Measurements from ENCODE around the gene MRPL21.

MRPL21 gene

GRCh38 chr11:68868221-68868835, 35.3 kb downstream of the MRPL21 start:
- H3K4me3 ChIP-seq (ENCODE audit: control insufficient read depth in 1 of 7, extremely low read depth in 1 of 7, insufficient read depth in 4 of 7, low read depth in 2 of 7, low read length in 6 of 7): no peak overlapping the region
- no peaks in the 10 kb centered on the region for H3K36me3 ChIP-seq (ENCODE audit: control insufficient read depth in 4 of 4, insufficient read depth in 4 of 4, low read length in 3 of 4)
- 98% methylated on average over 12 of the region's 18 CpGs for WGBS (ENCODE audit: insufficient coverage)
- no peaks in the 10 kb centered on the region for H3K27me3 ChIP-seq (replicated peaks in 2 of 5; ENCODE audit: control insufficient read depth in 4 of 5, insufficient read depth in 5 of 5, low read length in 4 of 5)
- H3K4me1 ChIP-seq (ENCODE audit: control extremely low read depth in 1 of 4, control insufficient read depth in 4 of 4, insufficient read depth in 4 of 4, low read length in 3 of 4): peaks cover 0 to 24% (median 16%) of the 10 kb centered on the region in 4 experiments
- ChIA-PET CTCF (interaction anchor here (1.2 to 3.8 kb wide), 4 partner anchors 9 to 44 kb away, joined by 4 to 21 read pairs (median 10); no protein-coding TSS in a partner anchor), POLR2A (no interaction called here)
- peaks cover 2 to 5% (median 4%) of the 10 kb centered on the region in 5 experiments for H3K9me3 ChIP-seq (ENCODE audit: control extremely low read depth in 1 of 5, control insufficient read depth in 4 of 5, insufficient read depth in 2 of 5, low read depth in 1 of 5, low read length in 4 of 5)
- H3K27ac ChIP-seq (ENCODE audit: insufficient read depth in 1 of 2, low read depth in 1 of 2, low read length in 2 of 2, poor library complexity in 1 of 2, severe bottlenecking in 2 of 2): no peak overlapping the region
- DNase-seq: no peak

- H3K4me3 ChIP-seq (ENCODE audit: control insufficient read depth in 1 of 7, extremely low read depth in 1 of 7, insufficient read depth in 4 of 7, low read depth in 2 of 7, low read length in 6 of 7): no peak overlapping the region
Measured at GRCh38 chr11:68867066-68867465, 36.6 kb downstream of the MRPL21 start.

GRCh38 chr11:68865241-68865640, 38.4 kb downstream of the MRPL21 start:
- Histone ChIP-seq H3K4me1 (ENCODE audit: control extremely low read depth in 1 of 4, control insufficient read depth in 4 of 4, insufficient read depth in 4 of 4, low read length in 3 of 4) (peaks cover 0 to 17% (median 11%) of the 10 kb centered on the region in 4 experiments), H3K27me3 (replicated peaks in 2 of 5; ENCODE audit: control insufficient read depth in 4 of 5, insufficient read depth in 5 of 5, low read length in 4 of 5) (no peaks in the 10 kb centered on the region), H3K9me3 (ENCODE audit: control extremely low read depth in 1 of 5, control insufficient read depth in 4 of 5, insufficient read depth in 2 of 5, low read depth in 1 of 5, low read length in 4 of 5) (peaks cover 2 to 5% (median 4%) of the 10 kb centered on the region in 5 experiments), H3K27ac (ENCODE audit: insufficient read depth in 1 of 2, low read depth in 1 of 2, low read length in 2 of 2, poor library complexity in 1 of 2, severe bottlenecking in 2 of 2) (no peak overlapping the region), H3K36me3 (ENCODE audit: control insufficient read depth in 4 of 4, insufficient read depth in 4 of 4, low read length in 3 of 4) (no peaks in the 10 kb centered on the region), H3K4me3 (ENCODE audit: control insufficient read depth in 1 of 7, extremely low read depth in 1 of 7, insufficient read depth in 4 of 7, low read depth in 2 of 7, low read length in 6 of 7) (no peak overlapping the region)
- DNase-seq: no peak
- 98% methylated on average over 9 of the region's 11 CpGs for WGBS (ENCODE audit: insufficient coverage)
- POLR2A ChIA-PET: no interaction called here
- CTCF ChIA-PET: no interaction called here

More at GRCh38 chr11:68867066-68867465, 36.6 kb downstream of the MRPL21 start:
- H3K27ac ChIP-seq (ENCODE audit: insufficient read depth in 1 of 2, low read depth in 1 of 2, low read length in 2 of 2, poor library complexity in 1 of 2, severe bottlenecking in 2 of 2): no peak overlapping the region
- H3K4me1 ChIP-seq (ENCODE audit: control extremely low read depth in 1 of 4, control insufficient read depth in 4 of 4, insufficient read depth in 4 of 4, low read length in 3 of 4): peaks cover 0 to 24% (median 16%) of the 10 kb centered on the region in 4 experiments
- DNase-seq: no peak
- ChIA-PET CTCF (interaction anchor here (3.8 kb wide), 1 partner anchor 22 kb away, joined by 21 read pairs; no protein-coding TSS in a partner anchor), POLR2A (no interaction called here)
- H3K36me3 ChIP-seq (ENCODE audit: control insufficient read depth in 4 of 4, insufficient read depth in 4 of 4, low read length in 3 of 4): no peaks in the 10 kb centered on the region
- 100% methylated on average over 1 of the region's 6 CpGs for WGBS (ENCODE audit: insufficient coverage)
- H3K27me3 ChIP-seq (replicated peaks in 2 of 5; ENCODE audit: control insufficient read depth in 4 of 5, insufficient read depth in 5 of 5, low read length in 4 of 5): no peaks in the 10 kb centered on the region
- peaks cover 2 to 5% (median 4%) of the 10 kb centered on the region in 5 experiments for H3K9me3 ChIP-seq (ENCODE audit: control extremely low read depth in 1 of 5, control insufficient read depth in 4 of 5, insufficient read depth in 2 of 5, low read depth in 1 of 5, low read length in 4 of 5)

- Histone ChIP-seq H3K27me3 (replicated peaks in 2 of 5; ENCODE audit: control insufficient read depth in 4 of 5, insufficient read depth in 5 of 5, low read length in 4 of 5) (no peaks in the 10 kb centered on the region), H3K9me3 (ENCODE audit: control extremely low read depth in 1 of 5, control insufficient read depth in 4 of 5, insufficient read depth in 2 of 5, low read depth in 1 of 5, low read length in 4 of 5) (peaks cover 2 to 5% (median 4%) of the 10 kb centered on the region in 5 experiments), H3K4me3 (ENCODE audit: control insufficient read depth in 1 of 7, extremely low read depth in 1 of 7, insufficient read depth in 4 of 7, low read depth in 2 of 7, low read length in 6 of 7) (no peak overlapping the region), H3K27ac (ENCODE audit: insufficient read depth in 1 of 2, low read depth in 1 of 2, low read length in 2 of 2, poor library complexity in 1 of 2, severe bottlenecking in 2 of 2) (no peak overlapping the region), H3K36me3 (ENCODE audit: control insufficient read depth in 4 of 4, insufficient read depth in 4 of 4, low read length in 3 of 4) (no peaks in the 10 kb centered on the region), H3K4me1 (ENCODE audit: control extremely low read depth in 1 of 4, control insufficient read depth in 4 of 4, insufficient read depth in 4 of 4, low read length in 3 of 4) (peaks cover 0 to 3% (median 0%) of the 10 kb centered on the region in 4 experiments)
- 100% methylated on average over 1 of the region's 3 CpGs for WGBS (ENCODE audit: insufficient coverage)
- POLR2A ChIA-PET: no interaction called here
- CTCF ChIA-PET: no interaction called here
- DNase-seq: no peak
Measured at GRCh38 chr11:68863553-68864265, 39.9 kb downstream of the MRPL21 start.

GRCh38 chr11:68862421-68862820, 41.2 kb downstream of the MRPL21 start:
- H3K27ac ChIP-seq (ENCODE audit: insufficient read depth in 1 of 2, low read depth in 1 of 2, low read length in 2 of 2, poor library complexity in 1 of 2, severe bottlenecking in 2 of 2): no peak overlapping the region
- no peak overlapping the region for H3K4me3 ChIP-seq (ENCODE audit: control insufficient read depth in 1 of 7, extremely low read depth in 1 of 7, insufficient read depth in 4 of 7, low read depth in 2 of 7, low read length in 6 of 7)
- ChIA-PET POLR2A (no interaction called here), CTCF (no interaction called here)
- no peaks in the 10 kb centered on the region for H3K36me3 ChIP-seq (ENCODE audit: control insufficient read depth in 4 of 4, insufficient read depth in 4 of 4, low read length in 3 of 4)
- DNase-seq: no peak
- WGBS (ENCODE audit: insufficient coverage): 78% methylated on average over 5 of the region's 6 CpGs
- H3K4me1 ChIP-seq (ENCODE audit: control extremely low read depth in 1 of 4, control insufficient read depth in 4 of 4, insufficient read depth in 4 of 4, low read length in 3 of 4): no peaks in the 10 kb centered on the region
- peaks cover 2 to 5% (median 4%) of the 10 kb centered on the region in 5 experiments for H3K9me3 ChIP-seq (ENCODE audit: control extremely low read depth in 1 of 5, control insufficient read depth in 4 of 5, insufficient read depth in 2 of 5, low read depth in 1 of 5, low read length in 4 of 5)
- H3K27me3 ChIP-seq (replicated peaks in 2 of 5; ENCODE audit: control insufficient read depth in 4 of 5, insufficient read depth in 5 of 5, low read length in 4 of 5): no peaks in the 10 kb centered on the region

- Histone ChIP-seq H3K27ac (ENCODE audit: insufficient read depth in 1 of 2, low read depth in 1 of 2, low read length in 2 of 2, poor library complexity in 1 of 2, severe bottlenecking in 2 of 2) (no peak overlapping the region), H3K36me3 (ENCODE audit: control insufficient read depth in 4 of 4, insufficient read depth in 4 of 4, low read length in 3 of 4) (no peaks in the 10 kb centered on the region), H3K9me3 (ENCODE audit: control extremely low read depth in 1 of 5, control insufficient read depth in 4 of 5, insufficient read depth in 2 of 5, low read depth in 1 of 5, low read length in 4 of 5) (peaks cover 2 to 4% (median 4%) of the 10 kb centered on the region in 5 experiments), H3K4me3 (ENCODE audit: control insufficient read depth in 1 of 7, extremely low read depth in 1 of 7, insufficient read depth in 4 of 7, low read depth in 2 of 7, low read length in 6 of 7) (no peak overlapping the region), H3K4me1 (ENCODE audit: control extremely low read depth in 1 of 4, control insufficient read depth in 4 of 4, insufficient read depth in 4 of 4, low read length in 3 of 4) (peaks cover 0 to 16% (median 13%) of the 10 kb centered on the region in 4 experiments), H3K27me3 (replicated peaks in 2 of 5; ENCODE audit: control insufficient read depth in 4 of 5, insufficient read depth in 5 of 5, low read length in 4 of 5) (peaks cover 0 to 5% (median 0%) of the 10 kb centered on the region in 5 experiments)
- POLR2A ChIA-PET: no interaction called here
- DNase-seq: no peak
- CTCF ChIA-PET: interaction anchor here (1.5 kb wide), 1 partner anchor 10 kb away, joined by 4 read pairs; no protein-coding TSS in a partner anchor
- 90% methylated on average over 7 of the region's 8 CpGs for WGBS (ENCODE audit: insufficient coverage)
Measured at GRCh38 chr11:68859123-68859522, 44.5 kb downstream of the MRPL21 start.

GRCh38 chr11:68857037-68857586, 46.5 kb downstream of the MRPL21 start:
- 90% methylated on average over 2 of the region's 8 CpGs for WGBS (ENCODE audit: insufficient coverage)
- Histone ChIP-seq H3K27ac (ENCODE audit: insufficient read depth in 1 of 2, low read depth in 1 of 2, low read length in 2 of 2, poor library complexity in 1 of 2, severe bottlenecking in 2 of 2) (no peak overlapping the region), H3K36me3 (ENCODE audit: control insufficient read depth in 4 of 4, insufficient read depth in 4 of 4, low read length in 3 of 4) (no peaks in the 10 kb centered on the region), H3K27me3 (replicated peaks in 2 of 5; ENCODE audit: control insufficient read depth in 4 of 5, insufficient read depth in 5 of 5, low read length in 4 of 5) (peaks cover 0 to 7% (median 0%) of the 10 kb centered on the region in 5 experiments), H3K4me1 (ENCODE audit: control extremely low read depth in 1 of 4, control insufficient read depth in 4 of 4, insufficient read depth in 4 of 4, low read length in 3 of 4) (peaks cover 0 to 17% (median 15%) of the 10 kb centered on the region in 4 experiments), H3K4me3 (ENCODE audit: control insufficient read depth in 1 of 7, extremely low read depth in 1 of 7, insufficient read depth in 4 of 7, low read depth in 2 of 7, low read length in 6 of 7) (no peak overlapping the region), H3K9me3 (ENCODE audit: control extremely low read depth in 1 of 5, control insufficient read depth in 4 of 5, insufficient read depth in 2 of 5, low read depth in 1 of 5, low read length in 4 of 5) (no peaks in the 10 kb centered on the region)
- POLR2A ChIA-PET: no interaction called here
- no peak for DNase-seq
- CTCF ChIA-PET: no interaction called here
